Measurements from ENCODE around the gene SREBF1.

- TF ChIP-seq POLR2AphosphoS5 (IDR thresholded peaks at IDR 0.05; ENCODE audit: low read depth) (no peak), CTCF (conservative IDR thresholded peaks at IDR 0.05; ENCODE audit: low read depth in 2 of 2) (no peak), JUNB (IDR thresholded peaks at IDR 0.05; ENCODE audit: unreplicated experiment) (no peak), EZH2 (IDR thresholded peaks at IDR 0.05; ENCODE audit: low read depth, unreplicated experiment) (no peak)
These were observed 11.8 kb downstream of the SREBF1 start for GRCh38 chr17:17824783-17825614.
